Measurements from ENCODE around the gene ATP6V0D1.

The ATP6V0D1 gene

GRCh38 chr16:67528870-67529581 is 48.1 kb upstream of the ATP6V0D1 start:
- Histone ChIP-seq H3K79me2 (ENCODE audit: low read length) (peaks cover 42% of the 10 kb centered on the region), H3K4me1 (ENCODE audit: low read length) (peaks cover 15% of the 10 kb centered on the region), H3K36me3 (replicated peaks; ENCODE audit: insufficient read depth, low read length) (no peaks in the 10 kb centered on the region), H2AFZ (ENCODE audit: low read length) (peak overlapping the region; percentile 35), H3K27me3 (replicated peaks; ENCODE audit: insufficient read depth, low read length) (no peaks in the 10 kb centered on the region), H3K9ac (ENCODE audit: low read length) (peak overlapping the region; percentile 74), H3K9me2 (replicated peaks; ENCODE audit: insufficient read depth, low read length) (no peaks in the 10 kb centered on the region), H3K4me3 (ENCODE audit: low read length) (peak overlapping the region; percentile 92), H3K4me2 (ENCODE audit: low read depth, low read length) (peak overlapping the region; percentile 99), H3K9me3 (replicated peaks; ENCODE audit: insufficient read depth, low read length) (no peaks in the 10 kb centered on the region), H4K20me1 (ENCODE audit: insufficient read depth, low read length) (no peaks in the 10 kb centered on the region), H3F3A (ENCODE audit: insufficient read depth, low read length) (peaks cover 4% of the 10 kb centered on the region; the same call in 1 of the 2 replicates), H3K27ac (ENCODE audit: low read length) (peak overlapping the region; percentile 28; the same call in 1 of the 2 replicates)
- DNase-seq, result no peak
- TF ChIP-seq EZH2 (optimal IDR thresholded peaks at IDR 0.05; ENCODE audit: low read depth, low read length), result no peak
- no peak for TF ChIP-seq EZH2phosphoT487 (IDR thresholded peaks at IDR 0.05; ENCODE audit: low read length)
- TF ChIP-seq CTCF (IDR thresholded peaks at IDR 0.05; ENCODE audit: low read length), result no peak

GRCh38 chr16:67528222-67528869 is 47.4 kb upstream of the ATP6V0D1 start, which contains the start of gene RIPOR1:
RIPOR1 (plus strand) TSS chr16:67528829; CDS start chr16:67538447, 9,618 bp downstream.
- Histone ChIP-seq H3K9me3 (replicated peaks; ENCODE audit: insufficient read depth, low read length) (no peaks in the 10 kb centered on the region), H3K9me2 (replicated peaks; ENCODE audit: insufficient read depth, low read length) (no peaks in the 10 kb centered on the region), H3K9ac (ENCODE audit: low read length) (peak within 1 kb of the TSS; percentile 74), H3K4me3 (ENCODE audit: low read length) (peak within 1 kb of the TSS; percentile 92), H4K20me1 (ENCODE audit: insufficient read depth, low read length) (no peaks in the 10 kb centered on the region), H2AFZ (ENCODE audit: low read length) (peak within 1 kb of the TSS; percentile 35), H3K4me1 (ENCODE audit: low read length) (peaks cover 15% of the 10 kb centered on the region), H3K79me2 (ENCODE audit: low read length) (peaks cover 40% of the 10 kb centered on the region), H3K27ac (ENCODE audit: low read length) (peak within 1 kb of the TSS; percentile 28; the same call in 1 of the 2 replicates), H3K27me3 (replicated peaks; ENCODE audit: insufficient read depth, low read length) (no peaks in the 10 kb centered on the region), H3K36me3 (replicated peaks; ENCODE audit: insufficient read depth, low read length) (no peaks in the 10 kb centered on the region), H3F3A (ENCODE audit: insufficient read depth, low read length) (peaks cover 4% of the 10 kb centered on the region; the same call in 1 of the 2 replicates), H3K4me2 (ENCODE audit: low read depth, low read length) (peak within 1 kb of the TSS; percentile 99)
- peak; percentile 55 for DNase-seq
- TF ChIP-seq CTCF (IDR thresholded peaks at IDR 0.05; ENCODE audit: low read length), result no peak
- TF ChIP-seq EZH2phosphoT487 (IDR thresholded peaks at IDR 0.05; ENCODE audit: low read length), result no peak
- TF ChIP-seq EZH2 (optimal IDR thresholded peaks at IDR 0.05; ENCODE audit: low read depth, low read length), result no peak

DNA sequence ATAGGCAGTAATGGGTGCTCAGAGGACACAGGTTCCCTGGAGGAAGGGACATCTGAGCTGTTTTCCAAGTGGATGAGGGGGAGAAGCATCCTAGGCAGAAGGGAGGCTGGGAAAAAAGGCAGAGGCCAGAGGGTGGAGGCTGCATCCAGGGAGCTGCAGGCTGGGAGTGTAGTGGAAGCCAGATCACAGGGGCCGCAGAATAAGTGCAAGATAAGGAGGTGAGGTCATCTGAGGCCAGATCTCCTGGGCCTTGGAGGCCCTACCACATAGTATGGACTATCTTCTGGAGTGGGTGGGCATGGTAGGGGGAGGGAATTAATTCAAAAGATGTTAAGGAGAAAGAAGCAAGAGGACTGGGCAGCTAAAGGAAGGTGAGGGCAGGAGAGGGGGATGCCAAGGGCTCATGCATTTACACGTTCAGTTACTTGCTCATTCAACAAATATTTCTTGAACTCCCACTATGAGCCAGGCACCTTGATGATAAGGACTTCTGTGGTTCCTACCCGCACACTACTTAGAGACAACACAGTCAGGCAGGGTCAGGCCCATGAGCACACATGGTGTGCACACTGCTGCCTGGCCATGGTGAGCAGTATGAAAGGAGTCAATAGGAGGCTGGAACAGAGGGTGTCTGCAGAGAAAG is 45.3 kb upstream of the ATP6V0D1 start:
- no peak for TF ChIP-seq EZH2phosphoT487 (IDR thresholded peaks at IDR 0.05; ENCODE audit: low read length)
- TF ChIP-seq CTCF (IDR thresholded peaks at IDR 0.05; ENCODE audit: low read length), result no peak
- no peak for TF ChIP-seq EZH2 (optimal IDR thresholded peaks at IDR 0.05; ENCODE audit: low read depth, low read length)
- DNase-seq, result no peak
- H4K20me1 ChIP-seq (ENCODE audit: insufficient read depth, low read length), result no peaks in the 10 kb centered on the region
- H3F3A ChIP-seq (ENCODE audit: insufficient read depth, low read length), result peaks cover 4% of the 10 kb centered on the region; the same call in 1 of the 2 replicates
- peaks cover 21% of the 10 kb centered on the region for H3K79me2 ChIP-seq (ENCODE audit: low read length)
- no peaks in the 10 kb centered on the region for H3K9me3 ChIP-seq (replicated peaks; ENCODE audit: insufficient read depth, low read length)
- H3K36me3 ChIP-seq (replicated peaks; ENCODE audit: insufficient read depth, low read length), result no peaks in the 10 kb centered on the region
- H2AFZ ChIP-seq (ENCODE audit: low read length), result no peak overlapping the region
- H3K4me2 ChIP-seq (ENCODE audit: low read depth, low read length), result no peak overlapping the region
- H3K4me1 ChIP-seq (ENCODE audit: low read length), result peaks cover 13% of the 10 kb centered on the region
- no peaks in the 10 kb centered on the region for H3K9me2 ChIP-seq (replicated peaks; ENCODE audit: insufficient read depth, low read length)
- H3K4me3 ChIP-seq (ENCODE audit: low read length), result no peak overlapping the region
- no peaks in the 10 kb centered on the region for H3K27me3 ChIP-seq (replicated peaks; ENCODE audit: insufficient read depth, low read length)
- no peak overlapping the region for H3K9ac ChIP-seq (ENCODE audit: low read length)
- no peak overlapping the region for H3K27ac ChIP-seq (ENCODE audit: low read length)
